ENCODE results near the gene U2SURP.
"Not testable (repeated sequence)": the region's sequence is repeated elsewhere in the genome, so short reads cannot be mapped to it uniquely, and the experiment has no call there.

Gene U2SURP

DNA sequence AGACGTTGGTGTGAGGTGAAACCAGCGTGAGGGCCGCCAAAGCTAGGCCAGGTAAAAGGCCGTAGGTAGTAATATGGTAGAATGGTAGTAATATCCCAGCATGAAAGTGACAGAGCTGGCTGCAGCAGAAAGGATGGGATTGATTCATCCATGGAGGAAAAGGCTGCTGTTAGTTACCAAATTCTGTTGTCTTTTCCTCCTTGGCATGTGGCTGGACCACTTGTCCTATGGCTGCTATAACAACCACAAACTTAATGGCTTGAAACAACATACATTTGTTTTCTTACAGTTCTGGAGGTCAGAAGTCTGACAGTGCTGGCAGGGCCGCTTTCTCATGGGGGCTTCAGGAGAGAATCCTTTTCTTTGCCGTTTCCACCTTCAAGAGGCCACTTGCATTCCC lies 70.4 kb downstream of the U2SURP start:
- no peaks in the 10 kb centered on the region for H3K79me2 ChIP-seq (ENCODE audit: insufficient read depth, low read depth)
- H3K36me3 ChIP-seq (ENCODE audit: insufficient read depth): no peaks in the 10 kb centered on the region
- H3K27ac ChIP-seq: no peak overlapping the region
- H3K9ac ChIP-seq: no peak overlapping the region
- no peaks in the 10 kb centered on the region for H3K4me1 ChIP-seq (ENCODE audit: low read depth, poor library complexity, severe bottlenecking)
- no peak overlapping the region for H3K4me2 ChIP-seq
- H2AFZ ChIP-seq (ENCODE audit: low read depth): no peak overlapping the region
- no peaks in the 10 kb centered on the region for H4K20me1 ChIP-seq (ENCODE audit: insufficient read depth)
- TF ChIP-seq CTCF (conservative IDR thresholded peaks at IDR 0.05; ENCODE audit: low read depth, low read length): no peak
- H3K27me3 ChIP-seq (ENCODE audit: insufficient read depth, low read depth): no peaks in the 10 kb centered on the region
- H3K4me3 ChIP-seq (IDR thresholded peaks at IDR 0.05; ENCODE audit: insufficient read depth, low read depth, low read length): no peak overlapping the region

DNA sequence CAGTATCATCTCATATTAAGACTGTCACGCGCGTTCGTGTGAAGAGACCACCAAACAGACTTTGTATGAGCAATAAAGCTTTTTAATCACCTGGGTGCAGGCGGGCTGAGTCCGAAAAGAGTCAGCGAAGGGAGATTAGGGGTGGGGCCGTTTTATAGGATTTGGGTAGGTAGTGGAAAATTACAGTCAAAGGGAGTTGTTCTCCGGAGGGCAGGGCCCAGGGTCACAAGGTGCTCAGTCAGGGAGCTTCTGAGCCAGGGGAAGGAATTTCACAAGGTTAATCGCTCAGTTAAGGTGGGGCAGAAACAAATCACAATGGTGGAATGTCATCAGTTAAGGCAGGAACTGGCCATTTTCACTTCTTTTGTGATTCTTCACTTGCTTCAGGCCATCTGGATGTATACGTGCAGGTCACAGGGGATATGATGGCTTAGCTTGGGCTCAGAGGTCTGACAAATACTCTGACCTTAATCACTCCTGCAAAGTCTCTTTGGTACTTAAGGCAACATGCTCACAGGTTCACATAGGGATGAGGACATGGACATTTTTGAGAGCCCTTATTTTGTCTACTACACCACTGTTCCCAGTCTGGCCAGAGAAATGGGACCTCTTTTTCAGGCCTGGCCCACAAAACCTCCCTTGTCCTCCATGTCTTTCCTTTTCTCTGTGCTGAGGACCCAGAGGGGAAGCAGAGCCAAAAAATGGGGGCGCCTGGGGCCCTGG lies 71.1 kb downstream of the U2SURP start:
- not testable (repeated sequence) for H3K79me2 ChIP-seq (ENCODE audit: insufficient read depth, low read depth); H3K4me2 ChIP-seq; H4K20me1 ChIP-seq (ENCODE audit: insufficient read depth); H3K9ac ChIP-seq; H3K4me3 ChIP-seq (IDR thresholded peaks at IDR 0.05; ENCODE audit: insufficient read depth, low read depth, low read length); H3K27me3 ChIP-seq (ENCODE audit: insufficient read depth, low read depth); H3K27ac ChIP-seq; H3K36me3 ChIP-seq (ENCODE audit: insufficient read depth); H3K4me1 ChIP-seq (ENCODE audit: low read depth, poor library complexity, severe bottlenecking); H2AFZ ChIP-seq (ENCODE audit: low read depth)

- not testable (repeated sequence) for H4K20me1 ChIP-seq (ENCODE audit: insufficient read depth); H3K4me2 ChIP-seq; H3K27ac ChIP-seq; H3K4me1 ChIP-seq (ENCODE audit: low read depth, poor library complexity, severe bottlenecking); H3K79me2 ChIP-seq (ENCODE audit: insufficient read depth, low read depth); H3K9ac ChIP-seq; H3K4me3 ChIP-seq (IDR thresholded peaks at IDR 0.05; ENCODE audit: insufficient read depth, low read depth, low read length); H3K36me3 ChIP-seq (ENCODE audit: insufficient read depth); H3K27me3 ChIP-seq (ENCODE audit: insufficient read depth, low read depth); H2AFZ ChIP-seq (ENCODE audit: low read depth)
Measured at GRCh38 chr3:143073541-143073940, 72.2 kb downstream of the U2SURP start.

GRCh38 chr3:143073983-143074382 lies 72.6 kb downstream of the U2SURP start:
- not testable (repeated sequence) for H4K20me1 ChIP-seq (ENCODE audit: insufficient read depth); H2AFZ ChIP-seq (ENCODE audit: low read depth); H3K27me3 ChIP-seq (ENCODE audit: insufficient read depth, low read depth); H3K36me3 ChIP-seq (ENCODE audit: insufficient read depth); H3K27ac ChIP-seq; H3K4me1 ChIP-seq (ENCODE audit: low read depth, poor library complexity, severe bottlenecking); H3K4me2 ChIP-seq; H3K4me3 ChIP-seq (IDR thresholded peaks at IDR 0.05; ENCODE audit: insufficient read depth, low read depth, low read length); H3K9ac ChIP-seq; H3K79me2 ChIP-seq (ENCODE audit: insufficient read depth, low read depth)

DNA sequence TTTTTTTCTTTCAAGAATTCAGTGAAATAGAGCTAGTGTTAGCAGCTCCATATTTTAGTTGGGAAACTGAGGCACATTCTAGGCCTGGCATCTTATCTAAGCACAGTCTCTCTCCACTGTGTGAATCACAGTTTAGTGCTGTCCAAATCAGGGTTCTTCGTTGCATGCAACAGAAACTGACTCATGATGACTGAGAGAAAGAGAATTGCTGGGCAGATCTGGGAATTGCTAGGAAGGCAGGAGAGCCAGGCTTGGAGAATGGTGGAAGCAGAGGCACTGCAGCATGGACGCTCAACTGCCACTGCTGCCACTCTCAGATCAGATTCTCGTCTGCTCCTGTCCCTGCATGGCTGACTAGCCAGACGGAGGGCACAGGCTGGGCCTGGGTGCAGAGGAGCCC lies 77.5 kb downstream of the U2SURP start:
- no peaks in the 10 kb centered on the region for H3K79me2 ChIP-seq (ENCODE audit: insufficient read depth, low read depth)
- H3K9ac ChIP-seq: no peak overlapping the region
- H3K4me1 ChIP-seq (ENCODE audit: low read depth, poor library complexity, severe bottlenecking): no peaks in the 10 kb centered on the region
- H3K4me3 ChIP-seq (IDR thresholded peaks at IDR 0.05; ENCODE audit: insufficient read depth, low read depth, low read length): no peak overlapping the region
- no peak overlapping the region for H3K27ac ChIP-seq
- no peak for TF ChIP-seq CTCF (conservative IDR thresholded peaks at IDR 0.05; ENCODE audit: low read depth, low read length)
- H3K36me3 ChIP-seq (ENCODE audit: insufficient read depth): no peaks in the 10 kb centered on the region
- H4K20me1 ChIP-seq (ENCODE audit: insufficient read depth): no peaks in the 10 kb centered on the region
- no peak overlapping the region for H2AFZ ChIP-seq (ENCODE audit: low read depth)
- no peak overlapping the region for H3K4me2 ChIP-seq
- H3K27me3 ChIP-seq (ENCODE audit: insufficient read depth, low read depth): no peaks in the 10 kb centered on the region

- H3K27ac ChIP-seq: no peak overlapping the region
- H3K4me2 ChIP-seq: no peak overlapping the region
- H2AFZ ChIP-seq (ENCODE audit: low read depth): no peak overlapping the region
- H3K9ac ChIP-seq: no peak overlapping the region
- no peak for TF ChIP-seq CTCF (conservative IDR thresholded peaks at IDR 0.05; ENCODE audit: low read depth, low read length)
- no peak overlapping the region for H3K4me3 ChIP-seq (IDR thresholded peaks at IDR 0.05; ENCODE audit: insufficient read depth, low read depth, low read length)
- H3K79me2 ChIP-seq (ENCODE audit: insufficient read depth, low read depth): no peaks in the 10 kb centered on the region
- no peaks in the 10 kb centered on the region for H3K36me3 ChIP-seq (ENCODE audit: insufficient read depth)
- no peaks in the 10 kb centered on the region for H4K20me1 ChIP-seq (ENCODE audit: insufficient read depth)
- no peaks in the 10 kb centered on the region for H3K4me1 ChIP-seq (ENCODE audit: low read depth, poor library complexity, severe bottlenecking)
- no peaks in the 10 kb centered on the region for H3K27me3 ChIP-seq (ENCODE audit: insufficient read depth, low read depth)
Measured at GRCh38 chr3:143080196-143080595, 78.8 kb downstream of the U2SURP start.
